Measurements from ENCODE around the gene BCDIN3D. TPM values are rescaled to one million over a fixed set of nuclear protein-coding genes. Genes with fewer than 3 reads are reported as not detected.

Gene BCDIN3D
- polyA plus RNA-seq, 4 donors = 2.4 to 5.3 (median 3.1) TPM

- H3K4me3 ChIP-seq (ENCODE audit: low read depth in 1 of 3, low read length in 3 of 3) = no peak overlapping the region
- H3K27me3 ChIP-seq (ENCODE audit: control insufficient read depth in 3 of 3, insufficient read depth in 3 of 3, low read length in 3 of 3) = no peaks in the 10 kb centered on the region
- H3K4me1 ChIP-seq (ENCODE audit: control insufficient read depth in 3 of 3, insufficient read depth in 2 of 3, low read depth in 1 of 3, low read length in 2 of 3) = peaks cover 0 to 20% (median 0%) of the 10 kb centered on the region in 3 donors
- DNase-seq = no peak
- no peaks in the 10 kb centered on the region for H3K9me3 ChIP-seq (ENCODE audit: control insufficient read depth in 2 of 2, insufficient read depth in 1 of 2, low read depth in 1 of 2, low read length in 1 of 2)
- no peak for FAIRE-seq
- H3K36me3 ChIP-seq (ENCODE audit: control insufficient read depth in 3 of 3, insufficient read depth in 2 of 3, low read depth in 1 of 3, low read length in 3 of 3) = peaks cover 0 to 13% (median 0%) of the 10 kb centered on the region in 3 donors
- 84 to 92% (median 87%) methylated on average over 5 of the region's 5 CpGs for WGBS, 3 donors
- no peak overlapping the region for H3K27ac ChIP-seq (ENCODE audit: low read depth in 1 of 3, low read length in 2 of 3)
Measured at GRCh38 chr12:49811136-49811535, 31.8 kb downstream of the BCDIN3D start.

GRCh38 chr12:49809906-49810389 is 33.0 kb downstream of the BCDIN3D start:
- Histone ChIP-seq H3K36me3 (ENCODE audit: control insufficient read depth in 3 of 3, insufficient read depth in 2 of 3, low read depth in 1 of 3, low read length in 3 of 3) (peaks cover 0 to 19% (median 0%) of the 10 kb centered on the region in 3 donors), H3K4me1 (ENCODE audit: control insufficient read depth in 3 of 3, insufficient read depth in 2 of 3, low read depth in 1 of 3, low read length in 2 of 3) (peaks cover 0 to 20% (median 0%) of the 10 kb centered on the region in 3 donors), H3K27me3 (ENCODE audit: control insufficient read depth in 3 of 3, insufficient read depth in 3 of 3, low read length in 3 of 3) (no peaks in the 10 kb centered on the region), H3K4me3 (ENCODE audit: low read depth in 1 of 3, low read length in 3 of 3) (no peak overlapping the region), H3K27ac (ENCODE audit: low read depth in 1 of 3, low read length in 2 of 3) (peak overlapping the region in 2 of 3 donors; percentile 22 to 60), H3K9me3 (ENCODE audit: control insufficient read depth in 2 of 2, insufficient read depth in 1 of 2, low read depth in 1 of 2, low read length in 1 of 2) (no peaks in the 10 kb centered on the region)
- FAIRE-seq (no peak), DNase-seq (no peak)
- 52 to 68% (median 68%) methylated on average over 9 of the region's 9 CpGs for WGBS, 3 donors

GRCh38 chr12:49809381-49809905 is 33.5 kb downstream of the BCDIN3D start:
- Histone ChIP-seq H3K4me3 (ENCODE audit: low read depth in 1 of 3, low read length in 3 of 3) (no peak overlapping the region), H3K9me3 (ENCODE audit: control insufficient read depth in 2 of 2, insufficient read depth in 1 of 2, low read depth in 1 of 2, low read length in 1 of 2) (no peaks in the 10 kb centered on the region), H3K36me3 (ENCODE audit: control insufficient read depth in 3 of 3, insufficient read depth in 2 of 3, low read depth in 1 of 3, low read length in 3 of 3) (peaks cover 0 to 23% (median under 1%) of the 10 kb centered on the region in 3 donors), H3K27ac (ENCODE audit: low read depth in 1 of 3, low read length in 2 of 3) (peak overlapping the region in 2 of 3 donors; percentile 57 to 60), H3K27me3 (ENCODE audit: control insufficient read depth in 3 of 3, insufficient read depth in 3 of 3, low read length in 3 of 3) (no peaks in the 10 kb centered on the region), H3K4me1 (ENCODE audit: control insufficient read depth in 3 of 3, insufficient read depth in 2 of 3, low read depth in 1 of 3, low read length in 2 of 3) (peaks cover 0 to 20% (median 0%) of the 10 kb centered on the region in 3 donors)
- FAIRE-seq (no peak), DNase-seq (no peak)
- WGBS, 3 donors = 61 to 90% (median 85%) methylated on average over 4 of the region's 4 CpGs

- no peak for FAIRE-seq
- peak overlapping the region in 2 of 3 donors; percentile 57 to 60 for H3K27ac ChIP-seq (ENCODE audit: low read depth in 1 of 3, low read length in 2 of 3)
- WGBS, 3 donors = 61 to 84% (median 83%) methylated on average over 14 of the region's 14 CpGs
- H3K4me1 ChIP-seq (ENCODE audit: control insufficient read depth in 3 of 3, insufficient read depth in 2 of 3, low read depth in 1 of 3, low read length in 2 of 3) = peaks cover 0 to 20% (median 0%) of the 10 kb centered on the region in 3 donors
- H3K4me3 ChIP-seq (ENCODE audit: low read depth in 1 of 3, low read length in 3 of 3) = no peak overlapping the region
- no peaks in the 10 kb centered on the region for H3K9me3 ChIP-seq (ENCODE audit: control insufficient read depth in 2 of 2, insufficient read depth in 1 of 2, low read depth in 1 of 2, low read length in 1 of 2)
- no peak for DNase-seq
- no peaks in the 10 kb centered on the region for H3K27me3 ChIP-seq (ENCODE audit: control insufficient read depth in 3 of 3, insufficient read depth in 3 of 3, low read length in 3 of 3)
- H3K36me3 ChIP-seq (ENCODE audit: control insufficient read depth in 3 of 3, insufficient read depth in 2 of 3, low read depth in 1 of 3, low read length in 3 of 3) = peaks cover 0 to 27% (median 2%) of the 10 kb centered on the region in 3 donors
Measured at GRCh38 chr12:49808686-49809380, 34.1 kb downstream of the BCDIN3D start.

- no peak overlapping the region for H3K4me3 ChIP-seq (ENCODE audit: low read depth in 1 of 3, low read length in 3 of 3)
- no peak for FAIRE-seq
- H3K27ac ChIP-seq (ENCODE audit: low read depth in 1 of 3, low read length in 2 of 3) = peak overlapping the region in 1 of 3 donors; percentile 60
Measured at GRCh38 chr12:49807991-49808580, 34.8 kb downstream of the BCDIN3D start.

GRCh38 chr12:49806877-49807276 is 36.0 kb downstream of the BCDIN3D start:
- 86 to 94% (median 90%) methylated on average over 7 of the region's 7 CpGs for WGBS, 3 donors
- no peak for FAIRE-seq
- H3K9me3 ChIP-seq (ENCODE audit: control insufficient read depth in 2 of 2, insufficient read depth in 1 of 2, low read depth in 1 of 2, low read length in 1 of 2) = no peaks in the 10 kb centered on the region
- H3K27me3 ChIP-seq (ENCODE audit: control insufficient read depth in 3 of 3, insufficient read depth in 3 of 3, low read length in 3 of 3) = no peaks in the 10 kb centered on the region
- DNase-seq = no peak
- H3K36me3 ChIP-seq (ENCODE audit: control insufficient read depth in 3 of 3, insufficient read depth in 2 of 3, low read depth in 1 of 3, low read length in 3 of 3) = peaks cover 0 to 43% (median 2%) of the 10 kb centered on the region in 3 donors
- H3K27ac ChIP-seq (ENCODE audit: low read depth in 1 of 3, low read length in 2 of 3) = no peak overlapping the region
- H3K4me1 ChIP-seq (ENCODE audit: control insufficient read depth in 3 of 3, insufficient read depth in 2 of 3, low read depth in 1 of 3, low read length in 2 of 3) = peaks cover 0 to 20% (median 0%) of the 10 kb centered on the region in 3 donors
- H3K4me3 ChIP-seq (ENCODE audit: low read depth in 1 of 3, low read length in 3 of 3) = no peak overlapping the region

More at GRCh38 chr12:49807991-49808580, 34.8 kb downstream of the BCDIN3D start:
- H3K36me3 ChIP-seq (ENCODE audit: control insufficient read depth in 3 of 3, insufficient read depth in 2 of 3, low read depth in 1 of 3, low read length in 3 of 3) = peaks cover 0 to 34% (median 2%) of the 10 kb centered on the region in 3 donors
- peaks cover 0 to 20% (median 0%) of the 10 kb centered on the region in 3 donors for H3K4me1 ChIP-seq (ENCODE audit: control insufficient read depth in 3 of 3, insufficient read depth in 2 of 3, low read depth in 1 of 3, low read length in 2 of 3)
- H3K9me3 ChIP-seq (ENCODE audit: control insufficient read depth in 2 of 2, insufficient read depth in 1 of 2, low read depth in 1 of 2, low read length in 1 of 2) = no peaks in the 10 kb centered on the region
- no peak for DNase-seq
- 84 to 86% (median 86%) methylated on average over 12 of the region's 12 CpGs for WGBS, 3 donors
- H3K27me3 ChIP-seq (ENCODE audit: control insufficient read depth in 3 of 3, insufficient read depth in 3 of 3, low read length in 3 of 3) = no peaks in the 10 kb centered on the region

- DNase-seq = no peak
- Histone ChIP-seq H3K4me3 (ENCODE audit: low read depth in 1 of 3, low read length in 3 of 3) (no peak overlapping the region), H3K9me3 (ENCODE audit: control insufficient read depth in 2 of 2, insufficient read depth in 1 of 2, low read depth in 1 of 2, low read length in 1 of 2) (no peaks in the 10 kb centered on the region), H3K4me1 (ENCODE audit: control insufficient read depth in 3 of 3, insufficient read depth in 2 of 3, low read depth in 1 of 3, low read length in 2 of 3) (peaks cover 0 to 20% (median 0%) of the 10 kb centered on the region in 3 donors), H3K36me3 (ENCODE audit: control insufficient read depth in 3 of 3, insufficient read depth in 2 of 3, low read depth in 1 of 3, low read length in 3 of 3) (peaks cover 0 to 48% (median 2%) of the 10 kb centered on the region in 3 donors), H3K27me3 (ENCODE audit: control insufficient read depth in 3 of 3, insufficient read depth in 3 of 3, low read length in 3 of 3) (no peaks in the 10 kb centered on the region), H3K27ac (ENCODE audit: low read depth in 1 of 3, low read length in 2 of 3) (no peak overlapping the region)
- no peak for FAIRE-seq
- 68 to 83% (median 78%) methylated on average over 7 of the region's 7 CpGs for WGBS, 3 donors
Measured at GRCh38 chr12:49806321-49806813, 36.5 kb downstream of the BCDIN3D start.

- DNase-seq = no peak
- no peak for FAIRE-seq
- peaks cover 0 to 56% (median 2%) of the 10 kb centered on the region in 3 donors for H3K36me3 ChIP-seq (ENCODE audit: control insufficient read depth in 3 of 3, insufficient read depth in 2 of 3, low read depth in 1 of 3, low read length in 3 of 3)
- 88 to 97% (median 94%) methylated on average over 5 of the region's 5 CpGs for WGBS, 3 donors
- peaks cover 0 to 28% (median 0%) of the 10 kb centered on the region in 3 donors for H3K4me1 ChIP-seq (ENCODE audit: control insufficient read depth in 3 of 3, insufficient read depth in 2 of 3, low read depth in 1 of 3, low read length in 2 of 3)
- no peaks in the 10 kb centered on the region for H3K9me3 ChIP-seq (ENCODE audit: control insufficient read depth in 2 of 2, insufficient read depth in 1 of 2, low read depth in 1 of 2, low read length in 1 of 2)
- no peaks in the 10 kb centered on the region for H3K27me3 ChIP-seq (ENCODE audit: control insufficient read depth in 3 of 3, insufficient read depth in 3 of 3, low read length in 3 of 3)
- H3K27ac ChIP-seq (ENCODE audit: low read depth in 1 of 3, low read length in 2 of 3) = no peak overlapping the region
- H3K4me3 ChIP-seq (ENCODE audit: low read depth in 1 of 3, low read length in 3 of 3) = no peak overlapping the region
Measured at GRCh38 chr12:49805409-49805808, 37.5 kb downstream of the BCDIN3D start.
